Gastroesophageal sphincter (tissue), 3 donors: ENCODE data around the gene HIF1AN.

Experiments
- CTCF ChIP-seq, 4 experiments: fragments of 200-600 bp in 2 of 4; fragments of 450-650 bp in 2 of 4; sonication (generic) in 1 of 4; IDR thresholded peaks; one replicate each; pipeline ENCODE4 v1.5.1; 2017 to 2019; ENCODE audit warnings: antibody characterized with exemption in 4 of 4, mild to moderate bottlenecking in 2 of 4, moderate library complexity in 2 of 4
- POLR2A ChIP-seq, 2 donors: fragments of 450-650 bp; IDR thresholded peaks; one replicate each; pipeline ENCODE4 v1.6.1; 2017; ENCODE audit warnings: antibody characterized with exemption in 2 of 2, mild to moderate bottlenecking in 2 of 2, moderate library complexity in 1 of 2
- POLR2AphosphoS5 ChIP-seq: sonication (generic); formaldehyde crosslinking; IDR thresholded peaks from one replicate; pipeline ENCODE4 v1.6.1; 2017; ENCODE audit warnings: antibody characterized with exemption

DNA sequence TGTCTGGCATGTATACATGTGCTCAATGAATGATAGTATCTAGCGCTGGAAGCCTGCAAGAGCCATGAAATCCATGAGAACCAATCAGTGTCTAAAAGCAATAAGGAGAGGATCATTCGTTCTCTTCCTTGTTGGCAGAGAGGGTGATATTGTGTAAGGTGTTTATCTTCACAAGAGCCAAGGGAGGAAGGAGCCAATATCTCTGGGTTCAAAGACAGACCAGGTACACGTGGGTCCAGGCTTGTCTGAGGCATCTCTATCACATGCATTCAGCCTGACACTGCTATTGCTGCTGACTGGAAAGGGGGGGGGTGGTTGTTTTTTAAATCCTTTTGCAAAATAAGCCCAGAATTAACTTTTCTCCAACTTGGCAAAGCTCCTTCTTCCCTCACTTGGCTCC is 20.1 kb upstream of the HIF1AN start:
- TF ChIP-seq CTCF (IDR thresholded peaks at IDR 0.05) (no peak), POLR2A (IDR thresholded peaks at IDR 0.05) (no peak), POLR2AphosphoS5 (no peak)
